Neutrophil (primary cell): ENCODE data around the gene RETREG1.

Experiments used
- H3K27ac ChIP-seq: fragments of 200-600 bp; sonication (generic); 2 replicates; pipeline ENCODE4 v1.5.1; 2016; ENCODE audit warnings: mild to moderate bottlenecking, moderate library complexity
- H3K27me3 ChIP-seq: fragments of 200-600 bp; sonication (generic); 2 replicates; pipeline ENCODE4 v1.6.0; 2016; ENCODE audit warnings: mild to moderate bottlenecking
- H3K36me3 ChIP-seq: fragments of 200-600 bp; sonication (generic); 2 replicates; pipeline ENCODE4 v1.5.1; 2017
- H3K4me1 ChIP-seq, 2 experiments: fragments of 200-600 bp in 1 of 2; sonication (generic) in 1 of 2; 1 replicate in 1 of 2; 2 replicates in 1 of 2; pipeline versions ENCODE4 v1.5.1 to v1.6.1; 2013 to 2016; ENCODE audit warnings: low read depth in 1 of 2, low read length in 1 of 2, mild to moderate bottlenecking in 1 of 2, moderate library complexity in 1 of 2; ENCODE audit not compliant: control insufficient read depth in 1 of 2, insufficient read depth in 1 of 2
- H3K4me3 ChIP-seq, 2 experiments: fragments of 200-600 bp in 1 of 2; sonication (generic) in 1 of 2; 1 replicate in 1 of 2; 2 replicates in 1 of 2; pipeline ENCODE4 v1.5.1; 2013 to 2016; ENCODE audit warnings: low read depth in 1 of 2, low read length in 1 of 2, mild to moderate bottlenecking in 1 of 2, moderate library complexity in 1 of 2
- H3K9me3 ChIP-seq: fragments of 200-600 bp; sonication (generic); 2 replicates; pipeline ENCODE4 v1.5.1; 2016
- TF ChIP-seq, protein P1 (sequence below): fragments of 200-600 bp; sonication (generic); IDR thresholded peaks from 2 replicates; pipeline ENCODE4 v1.5.1; 2016; ENCODE audit warnings: antibody characterized with exemption

The RETREG1 gene

GRCh38 chr5:16558984-16559629 is 57.7 kb downstream of the RETREG1 start:
- TF ChIP-seq, protein P1, sequence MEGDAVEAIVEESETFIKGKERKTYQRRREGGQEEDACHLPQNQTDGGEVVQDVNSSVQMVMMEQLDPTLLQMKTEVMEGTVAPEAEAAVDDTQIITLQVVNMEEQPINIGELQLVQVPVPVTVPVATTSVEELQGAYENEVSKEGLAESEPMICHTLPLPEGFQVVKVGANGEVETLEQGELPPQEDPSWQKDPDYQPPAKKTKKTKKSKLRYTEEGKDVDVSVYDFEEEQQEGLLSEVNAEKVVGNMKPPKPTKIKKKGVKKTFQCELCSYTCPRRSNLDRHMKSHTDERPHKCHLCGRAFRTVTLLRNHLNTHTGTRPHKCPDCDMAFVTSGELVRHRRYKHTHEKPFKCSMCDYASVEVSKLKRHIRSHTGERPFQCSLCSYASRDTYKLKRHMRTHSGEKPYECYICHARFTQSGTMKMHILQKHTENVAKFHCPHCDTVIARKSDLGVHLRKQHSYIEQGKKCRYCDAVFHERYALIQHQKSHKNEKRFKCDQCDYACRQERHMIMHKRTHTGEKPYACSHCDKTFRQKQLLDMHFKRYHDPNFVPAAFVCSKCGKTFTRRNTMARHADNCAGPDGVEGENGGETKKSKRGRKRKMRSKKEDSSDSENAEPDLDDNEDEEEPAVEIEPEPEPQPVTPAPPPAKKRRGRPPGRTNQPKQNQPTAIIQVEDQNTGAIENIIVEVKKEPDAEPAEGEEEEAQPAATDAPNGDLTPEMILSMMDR, result no peak
- Histone ChIP-seq H3K36me3 (no peaks in the 10 kb centered on the region), H3K4me1 (no peaks in the 10 kb centered on the region), H3K27me3 (no peaks in the 10 kb centered on the region), H3K27ac (no peak overlapping the region), H3K4me3 (no peak overlapping the region), H3K9me3 (no peaks in the 10 kb centered on the region)

DNA sequence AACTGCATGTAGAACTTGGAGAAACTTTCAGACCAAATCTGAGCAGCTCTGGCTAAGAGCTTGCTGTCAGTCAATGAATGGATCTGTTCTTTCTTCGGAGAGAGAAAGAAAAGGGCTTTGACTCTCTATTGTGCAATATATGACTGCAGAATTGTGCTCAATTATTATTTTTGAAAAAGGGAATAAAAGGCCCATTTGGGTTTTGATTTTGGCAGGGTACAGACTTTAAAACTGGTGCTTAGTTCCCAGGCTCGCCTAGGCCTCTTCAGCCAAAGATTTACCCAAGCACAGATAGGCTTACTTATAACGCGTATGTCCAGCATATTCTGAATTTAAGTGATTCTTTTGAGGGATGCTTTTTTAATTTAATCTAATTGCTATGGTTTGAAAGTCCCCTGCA is 59.3 kb downstream of the RETREG1 start:
- H3K9me3 ChIP-seq, result no peaks in the 10 kb centered on the region

DNA sequence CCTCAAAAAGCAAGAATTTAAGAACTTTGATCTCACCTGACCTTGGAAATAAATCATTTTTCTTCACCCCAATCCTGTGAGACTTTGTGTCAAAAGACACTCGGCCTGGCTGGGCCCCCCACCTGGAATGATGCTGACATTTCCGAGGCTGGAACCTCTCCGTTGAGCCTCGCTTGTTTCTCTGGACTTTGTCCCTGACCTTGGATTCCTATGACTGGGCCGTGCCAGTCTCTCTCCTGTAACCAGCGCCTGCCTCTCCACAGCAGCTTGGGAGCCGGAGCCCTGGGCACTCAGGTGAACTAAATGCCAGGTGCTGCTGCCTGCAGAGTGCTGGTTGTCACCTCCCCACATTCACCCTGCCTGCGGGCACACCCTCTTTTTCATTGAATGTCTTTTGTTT is 62.7 kb downstream of the RETREG1 start:
- TF ChIP-seq, protein P1, result no peak
- Histone ChIP-seq H3K4me1 (no peaks in the 10 kb centered on the region), H3K27ac (no peak overlapping the region), H3K36me3 (no peaks in the 10 kb centered on the region), H3K4me3 (no peak overlapping the region), H3K27me3 (no peaks in the 10 kb centered on the region), H3K9me3 (no peaks in the 10 kb centered on the region)

More for the DNA sequence above, 59.3 kb downstream of the RETREG1 start:
- no peaks in the 10 kb centered on the region for H3K27me3 ChIP-seq
- no peak overlapping the region for H3K27ac ChIP-seq
- H3K36me3 ChIP-seq, result no peaks in the 10 kb centered on the region
- H3K4me1 ChIP-seq, result no peaks in the 10 kb centered on the region
- TF ChIP-seq, protein P1, result no peak
- no peak overlapping the region for H3K4me3 ChIP-seq

GRCh38 chr5:16552666-16553343 is 64.0 kb downstream of the RETREG1 start:
- H3K4me3 ChIP-seq, result no peak overlapping the region

GRCh38 chr5:16551628-16552027 is 65.2 kb downstream of the RETREG1 start:
- H3K27ac ChIP-seq, result no peak overlapping the region
- TF ChIP-seq, protein P1, result no peak
- H3K27me3 ChIP-seq, result no peaks in the 10 kb centered on the region
- H3K9me3 ChIP-seq, result no peaks in the 10 kb centered on the region
- H3K36me3 ChIP-seq, result no peaks in the 10 kb centered on the region
- H3K4me3 ChIP-seq, result no peak overlapping the region
- H3K4me1 ChIP-seq, result no peaks in the 10 kb centered on the region

More at GRCh38 chr5:16552666-16553343, 64.0 kb downstream of the RETREG1 start:
- no peaks in the 10 kb centered on the region for H3K9me3 ChIP-seq
- H3K27me3 ChIP-seq, result no peaks in the 10 kb centered on the region
- H3K36me3 ChIP-seq, result no peaks in the 10 kb centered on the region
- H3K27ac ChIP-seq, result no peak overlapping the region
- no peaks in the 10 kb centered on the region for H3K4me1 ChIP-seq
- TF ChIP-seq, protein P1, result no peak
